Measurements from ENCODE around the gene CDH4.

GRCh38 chr20:61975407-61976129, 723.5 kb downstream of the CDH4 start:
- TF ChIP-seq CTCF (IDR thresholded peaks at IDR 0.05) (no peak), EZH2 (IDR thresholded peaks at IDR 0.05) (no peak), EZH2phosphoT487 (IDR thresholded peaks at IDR 0.05) (no peak)

Measured in neural progenitor cell (in vitro differentiated cells).